ENCODE results near the gene TRPM8.

The TRPM8 gene

GRCh38 chr2:234002281-234002680, 85.1 kb downstream of the TRPM8 start:
- no peak for DNase-seq

- DNase-seq, result peak in 2 of 14 donors; percentile 6 to 71
These were observed 86.9 kb downstream of the TRPM8 start for GRCh38 chr2:234003972-234004617.

GRCh38 chr2:234005126-234005525, 88.0 kb downstream of the TRPM8 start:
- DNase-seq, result no peak

GRCh38 chr2:234006501-234006900, 89.3 kb downstream of the TRPM8 start:
- no peak for DNase-seq

GRCh38 chr2:234014427-234014826, 97.3 kb downstream of the TRPM8 start:
- no peak for DNase-seq

- DNase-seq, result no peak
These were observed 98.7 kb downstream of the TRPM8 start for GRCh38 chr2:234015861-234016260.

- DNase-seq, result no peak
These were observed 102.7 kb downstream of the TRPM8 start for GRCh38 chr2:234019896-234020295.

GRCh38 chr2:234020332-234020731, 103.2 kb downstream of the TRPM8 start:
- no peak for DNase-seq

GRCh38 chr2:234022424-234022823, 105.3 kb downstream of the TRPM8 start:
- DNase-seq, result no peak

- no peak for DNase-seq
These were observed 107.1 kb downstream of the TRPM8 start for GRCh38 chr2:234024304-234024703.

- DNase-seq, result peak in 1 of 14 donors; percentile 13
These were observed 108.3 kb downstream of the TRPM8 start for GRCh38 chr2:234025466-234025865.

GRCh38 chr2:234025891-234026401, 108.8 kb downstream of the TRPM8 start:
- DNase-seq, result no peak

- DNase-seq, result no peak
These were observed 109.6 kb downstream of the TRPM8 start for GRCh38 chr2:234026693-234027254.

- no peak for DNase-seq
These were observed 110.5 kb downstream of the TRPM8 start for GRCh38 chr2:234027641-234028040.

GRCh38 chr2:234029150-234029733, 112.1 kb downstream of the TRPM8 start:
- no peak for DNase-seq

GRCh38 chr2:234031207-234031606, 114.0 kb downstream of the TRPM8 start:
- no peak for DNase-seq

- DNase-seq, result no peak
These were observed 115.2 kb downstream of the TRPM8 start for GRCh38 chr2:234032279-234032856.

- DNase-seq, result no peak
These were observed 116.0 kb downstream of the TRPM8 start for GRCh38 chr2:234033174-234033573.

GRCh38 chr2:234033885-234034284, 116.7 kb downstream of the TRPM8 start:
- no peak for DNase-seq

GRCh38 chr2:234038076-234038802, 121.1 kb downstream of the TRPM8 start:
- DNase-seq, result no peak

GRCh38 chr2:234044157-234044556, 127.0 kb downstream of the TRPM8 start:
- DNase-seq, result no peak

- DNase-seq, result no peak
These were observed 129.3 kb downstream of the TRPM8 start for GRCh38 chr2:234046521-234046920.

- no peak for DNase-seq
These were observed 130.2 kb downstream of the TRPM8 start for GRCh38 chr2:234047361-234047760.

All from C1 segment of cervical spinal cord (tissue), 14 donors.